ENCODE results near the gene BCAS4.
A peak's percentile ranks its signal among the peaks of the same experiment; 100 is the strongest.

The BCAS4 gene

DNA sequence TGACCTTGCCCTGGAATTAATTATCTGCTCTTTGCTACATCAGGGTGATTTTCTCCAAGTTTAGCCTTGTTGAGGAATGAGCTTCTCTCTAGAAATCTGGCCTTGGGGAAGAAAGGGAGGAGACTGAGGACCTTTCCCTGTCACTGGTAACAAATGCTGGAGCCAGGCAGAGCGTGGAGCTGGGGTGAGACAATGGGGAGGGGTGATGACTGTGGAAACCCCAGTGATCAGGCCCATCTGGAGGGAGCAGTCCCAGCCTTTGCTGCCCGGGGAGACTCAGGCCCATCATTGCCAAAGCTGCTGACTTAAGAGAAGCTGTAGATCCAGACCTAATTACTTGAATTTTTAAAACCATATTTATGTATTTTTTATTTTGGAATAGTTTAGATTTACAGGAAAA is 31.3 kb downstream of the BCAS4 start:
- DNase-seq: no peak

DNA sequence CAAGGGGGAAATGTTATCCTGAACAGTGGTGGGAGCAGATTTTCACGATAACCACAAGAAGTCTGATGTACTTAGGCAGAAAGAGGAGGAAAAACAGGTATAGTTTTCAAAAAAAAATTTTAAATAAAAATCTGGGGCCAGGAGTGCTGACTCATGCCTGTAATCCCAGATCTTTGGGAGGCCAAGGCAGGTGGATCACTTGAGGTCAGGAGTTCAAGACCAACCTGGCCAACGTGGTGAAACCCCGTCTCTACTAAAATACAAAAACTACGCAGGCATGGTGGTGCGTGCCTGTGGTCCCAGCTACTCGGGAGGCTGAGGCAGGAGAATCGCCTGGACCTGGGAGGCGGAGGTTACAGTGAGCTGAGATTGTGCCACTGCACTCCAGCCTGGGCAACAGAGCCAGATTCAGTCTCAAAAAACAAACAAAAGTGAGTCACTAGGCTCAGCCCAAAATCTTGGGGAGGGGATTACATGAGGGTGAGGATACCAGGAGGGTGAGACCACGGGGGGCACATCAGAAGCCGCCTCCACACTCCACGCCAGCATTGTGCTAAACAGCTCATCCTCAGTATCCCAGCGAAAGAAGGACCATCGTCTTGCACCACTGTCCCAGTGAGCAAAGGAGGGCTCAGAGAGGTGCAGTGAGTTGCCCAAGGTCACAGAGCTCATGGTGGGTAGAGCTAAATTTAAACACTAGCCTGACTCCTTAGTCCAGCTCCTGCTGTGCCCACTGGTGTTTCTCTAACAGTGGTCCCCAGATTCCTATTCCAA is 33.7 kb downstream of the BCAS4 start:
- DNase-seq: no peak

DNA sequence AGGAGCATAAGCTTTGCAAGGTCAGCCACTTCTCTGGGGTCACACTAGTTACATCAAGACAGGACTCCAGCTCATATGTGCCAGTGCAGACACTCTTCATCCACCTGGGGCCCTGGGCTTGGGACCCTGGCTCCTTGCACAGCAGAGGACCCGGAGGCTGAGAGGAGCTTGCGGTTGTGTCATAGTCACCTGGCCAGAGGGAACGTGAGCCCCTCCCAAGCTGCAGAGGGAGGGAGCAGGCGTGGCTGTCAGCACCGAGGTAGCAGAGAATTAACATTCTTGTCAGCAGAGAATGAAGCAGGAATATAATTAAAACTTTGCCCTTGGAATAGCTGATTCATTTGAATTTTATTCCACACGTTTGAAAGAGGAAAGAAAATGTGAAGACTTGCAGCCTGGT is 36.8 kb downstream of the BCAS4 start:
- DNase-seq: no peak

DNA sequence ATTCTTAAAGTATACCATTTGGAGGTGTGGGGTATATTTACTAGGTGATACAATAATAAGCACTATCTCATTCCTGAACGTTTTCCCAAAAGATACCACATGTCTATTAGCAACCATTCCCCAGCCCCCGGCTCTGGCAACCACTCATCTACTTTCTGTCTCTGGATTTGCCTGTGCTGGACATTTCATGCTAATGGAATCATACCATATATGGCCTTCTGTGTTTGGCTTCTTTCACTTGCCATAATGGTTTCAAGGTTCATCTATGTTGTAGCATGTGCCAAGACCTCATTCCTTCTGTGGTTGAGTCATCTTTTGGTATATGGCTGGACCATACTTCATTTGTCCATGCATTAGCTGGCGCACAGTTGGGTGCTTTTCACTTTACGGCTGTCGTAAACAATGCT is 39.7 kb downstream of the BCAS4 start:
- DNase-seq: no peak

DNA sequence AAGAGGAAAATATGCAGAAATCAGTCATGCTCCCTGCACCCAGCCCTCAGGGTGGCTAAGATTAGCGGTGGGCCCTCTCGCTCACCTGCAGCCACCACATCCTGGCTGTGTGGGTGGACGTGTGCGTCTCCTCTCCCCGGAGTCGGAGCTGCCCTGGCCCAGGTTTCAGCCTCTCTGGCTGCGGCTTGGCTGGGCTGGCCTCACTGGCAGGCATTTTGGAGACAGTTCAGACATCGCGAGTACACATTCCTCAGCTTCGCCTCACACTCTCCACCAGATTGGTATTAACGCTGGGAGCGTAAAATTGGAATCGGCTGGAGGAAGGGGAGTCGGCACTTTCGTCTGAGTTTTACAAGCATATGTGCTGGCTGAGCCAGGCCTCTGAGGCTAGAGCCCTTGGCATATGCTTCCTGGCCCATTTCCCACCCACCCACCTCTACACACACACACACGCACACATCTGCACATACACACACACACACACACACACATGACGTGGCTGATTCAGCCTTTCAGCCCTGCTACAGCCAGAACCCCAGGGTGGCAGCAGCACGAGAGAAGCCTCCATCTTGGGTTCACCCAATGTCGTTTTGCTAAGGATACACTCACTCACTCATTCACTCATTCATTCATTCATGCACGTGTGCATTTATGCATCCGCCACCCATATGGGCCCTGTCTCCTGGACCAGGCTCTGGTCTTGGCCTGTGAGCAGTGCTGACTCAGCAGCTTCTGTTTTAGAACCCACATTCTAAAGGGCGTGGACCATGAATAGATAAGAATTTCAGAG is 42.9 kb downstream of the BCAS4 start:
- no peak for DNase-seq

DNA sequence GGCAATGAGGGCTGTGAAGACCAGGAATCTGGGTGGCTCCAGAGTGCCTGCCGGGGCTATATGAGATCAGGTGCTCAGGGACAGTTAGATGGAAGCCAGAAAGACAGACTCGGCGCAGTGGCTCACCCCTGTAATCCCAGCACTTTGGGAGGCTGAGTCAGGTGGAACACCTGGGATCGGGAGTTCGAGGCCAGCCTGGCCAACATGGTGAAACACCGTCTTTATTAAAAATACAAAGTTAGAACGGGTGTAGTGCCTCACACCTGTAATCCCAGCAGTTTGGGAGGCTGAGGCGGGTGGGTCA is 43.4 kb downstream of the BCAS4 start:
- DNase-seq: no peak

DNA sequence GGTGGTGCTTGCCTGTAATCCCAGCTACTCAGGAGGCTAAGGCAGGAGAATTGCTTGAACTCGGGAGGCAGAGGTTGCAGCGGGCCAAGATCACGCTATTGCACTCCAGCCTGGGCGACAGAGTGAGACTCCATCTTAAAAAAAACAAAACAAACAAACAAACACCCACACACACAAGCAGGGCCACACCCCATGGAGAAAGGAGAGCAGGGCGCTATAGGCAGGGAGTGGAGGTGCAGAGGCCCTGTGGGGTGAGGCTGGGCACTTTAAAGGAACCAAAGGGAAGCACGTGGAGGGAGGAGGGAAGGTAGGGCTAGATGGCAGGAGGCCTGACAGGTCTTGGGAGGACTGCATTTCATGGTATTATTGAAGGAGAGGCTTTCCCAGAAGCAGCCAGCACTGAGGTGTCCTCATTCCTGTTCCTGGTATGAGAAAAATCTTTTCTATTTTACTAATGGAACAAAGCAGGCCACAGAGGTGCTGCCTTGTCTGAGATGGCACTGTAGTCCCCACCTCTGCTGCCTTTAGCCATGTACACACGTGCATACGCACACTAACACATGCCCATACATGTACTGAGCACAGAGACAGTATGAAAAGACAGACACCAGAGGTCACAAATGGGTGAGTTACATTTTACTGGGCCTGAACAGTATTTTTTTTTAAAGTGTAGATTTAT is 44.0 kb downstream of the BCAS4 start:
- DNase-seq: no peak

DNA sequence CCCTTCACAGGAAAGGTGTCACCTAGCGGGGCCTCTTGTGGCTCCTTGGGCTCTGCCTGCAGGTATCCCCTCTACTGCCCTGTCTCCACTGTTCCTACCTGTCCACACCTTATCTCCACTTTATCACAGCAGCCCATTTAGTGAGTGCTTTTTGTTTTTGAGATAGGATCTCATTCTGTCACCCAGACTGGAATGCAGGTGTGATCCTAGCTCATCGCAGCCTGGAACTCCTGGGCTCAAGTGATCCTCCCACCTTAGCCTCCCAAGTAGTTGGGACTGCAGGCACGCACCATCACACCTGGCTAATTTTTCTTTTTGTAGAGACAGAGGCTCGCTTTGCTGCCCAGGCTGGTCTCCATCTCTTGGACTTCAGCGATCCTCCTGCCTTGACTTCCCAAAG is 48.0 kb downstream of the BCAS4 start:
- no peak for DNase-seq

DNA sequence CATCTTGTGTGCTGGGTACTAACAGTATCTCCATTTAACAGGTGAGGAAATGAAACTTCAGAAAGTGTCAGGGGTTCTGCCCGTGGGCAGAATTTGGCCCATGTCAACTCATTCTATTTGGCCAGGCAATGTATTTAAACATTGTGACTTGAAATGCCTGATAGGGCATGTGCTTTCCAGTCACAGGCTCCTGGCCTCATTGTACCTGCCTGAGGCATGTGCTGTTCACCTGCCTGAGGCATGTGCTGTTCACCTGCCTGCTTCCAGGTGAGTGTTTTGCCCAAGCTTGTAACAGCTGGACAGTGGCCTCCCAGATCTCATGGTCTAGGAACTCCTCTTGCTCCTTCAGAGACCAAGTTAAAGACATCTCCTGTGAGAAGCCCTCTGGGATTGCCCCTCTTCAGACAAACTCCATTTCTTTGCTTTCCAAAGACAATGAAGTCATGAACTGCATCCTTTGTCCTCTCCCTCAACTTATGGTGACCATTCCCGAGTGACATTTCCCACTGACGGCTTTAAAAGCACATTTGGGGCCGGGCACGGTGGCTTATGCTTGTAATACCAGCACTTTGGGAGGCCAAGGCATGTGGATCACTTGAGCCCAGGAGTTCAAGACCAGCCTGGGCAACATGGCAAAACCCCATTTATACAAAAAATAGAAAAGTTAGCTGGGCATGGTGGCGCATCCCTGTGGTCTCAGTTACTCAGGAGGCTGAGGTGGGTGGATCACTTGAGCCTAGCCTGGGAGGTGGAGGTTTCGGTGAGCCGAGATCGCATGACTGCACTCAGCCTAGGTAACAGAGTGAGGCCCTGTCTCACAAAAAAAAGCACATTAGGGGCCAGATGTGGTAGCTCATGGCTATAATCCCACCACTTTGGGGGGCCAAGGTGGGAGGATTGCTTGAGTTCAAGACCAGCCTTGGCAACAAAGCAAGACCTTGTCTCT is 48.7 kb downstream of the BCAS4 start:
- no peak for DNase-seq

DNA sequence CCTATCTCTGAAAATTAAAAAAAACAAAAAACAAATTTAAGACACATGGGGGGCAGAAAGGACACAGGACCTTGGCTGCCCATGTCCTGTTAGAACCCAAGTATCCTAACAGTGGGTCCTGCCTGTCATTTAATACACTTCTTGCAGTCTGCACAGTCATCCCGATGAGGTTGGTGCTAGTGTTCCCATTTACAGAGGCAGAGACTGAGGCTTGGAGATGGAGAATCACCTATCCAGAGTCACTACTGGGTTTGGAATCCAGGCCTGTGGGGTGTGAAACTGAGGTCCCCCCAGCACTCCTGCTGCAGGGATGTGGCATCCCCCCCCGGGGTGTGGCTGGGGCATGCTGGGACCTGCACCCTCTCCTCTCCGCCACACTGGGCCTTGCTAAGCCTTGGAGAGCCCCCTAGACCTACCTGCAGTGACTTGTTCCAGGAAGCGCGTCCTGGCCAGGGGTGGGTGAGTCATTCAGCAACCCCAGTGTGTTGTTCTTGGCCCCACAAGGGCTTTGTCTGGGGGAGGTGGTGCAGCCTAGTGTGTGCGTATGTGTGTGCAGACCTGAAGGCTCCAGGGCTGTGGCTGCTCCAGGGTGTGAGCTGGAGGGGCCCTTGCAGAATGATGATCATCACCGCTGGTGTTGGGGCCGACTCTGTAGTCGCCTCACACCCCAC is 49.7 kb downstream of the BCAS4 start:
- no peak for DNase-seq

DNA sequence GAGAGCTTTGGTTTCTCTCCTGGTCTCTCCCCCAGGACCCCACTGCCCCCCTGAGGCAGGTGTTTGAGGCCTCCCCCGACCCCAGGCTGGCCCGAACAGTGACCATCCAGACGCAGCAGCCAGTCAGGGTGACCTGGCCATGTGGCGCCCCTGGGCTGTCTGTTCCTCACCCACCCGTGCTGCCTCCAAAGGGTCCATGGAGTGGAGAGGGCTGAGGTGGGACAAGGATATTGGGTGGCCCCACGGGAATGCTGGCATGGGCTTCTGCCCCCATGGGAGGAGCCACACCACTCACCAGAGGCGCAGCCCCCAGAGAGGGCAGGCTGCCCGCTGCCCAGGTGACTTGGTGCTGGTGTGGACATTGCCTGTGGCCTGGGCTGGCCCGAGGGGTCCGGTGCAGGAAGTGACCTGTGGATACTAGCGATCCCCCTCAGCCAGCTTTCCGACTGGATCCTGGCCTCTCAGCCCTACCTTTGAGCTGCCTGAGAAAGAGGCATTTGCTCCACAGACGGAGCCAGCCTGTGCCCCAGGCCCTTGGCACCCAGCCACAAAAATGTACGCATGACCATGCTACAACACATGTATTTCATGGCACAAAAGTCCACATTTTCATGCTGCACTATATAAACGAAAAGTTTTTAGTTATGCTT is 50.8 kb downstream of the BCAS4 start:
- DNase-seq: no peak

DNA sequence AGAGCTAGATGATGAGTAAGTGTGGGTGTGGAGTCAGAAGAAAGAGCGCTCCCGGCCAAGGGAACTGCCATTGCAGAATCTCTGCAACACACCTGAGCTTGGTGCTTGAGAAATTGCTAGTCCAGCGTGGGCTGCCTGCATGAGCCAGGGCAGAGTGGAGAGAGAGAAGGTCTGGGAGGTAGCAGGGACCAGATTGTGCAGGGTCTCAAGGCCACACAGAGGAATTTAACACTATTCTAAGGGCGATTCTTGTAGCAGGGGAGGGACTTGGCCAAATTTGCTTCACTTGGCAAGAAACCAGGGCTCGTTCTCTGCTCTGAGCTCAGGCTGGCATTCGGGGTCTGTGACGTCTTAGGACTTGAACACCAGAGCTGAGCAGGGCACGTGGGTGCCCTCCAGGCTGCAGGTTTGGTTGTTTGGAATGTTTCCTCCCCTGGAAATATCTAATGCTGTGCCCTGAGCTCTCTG is 53.5 kb downstream of the BCAS4 start:
- DNase-seq: no peak

DNA sequence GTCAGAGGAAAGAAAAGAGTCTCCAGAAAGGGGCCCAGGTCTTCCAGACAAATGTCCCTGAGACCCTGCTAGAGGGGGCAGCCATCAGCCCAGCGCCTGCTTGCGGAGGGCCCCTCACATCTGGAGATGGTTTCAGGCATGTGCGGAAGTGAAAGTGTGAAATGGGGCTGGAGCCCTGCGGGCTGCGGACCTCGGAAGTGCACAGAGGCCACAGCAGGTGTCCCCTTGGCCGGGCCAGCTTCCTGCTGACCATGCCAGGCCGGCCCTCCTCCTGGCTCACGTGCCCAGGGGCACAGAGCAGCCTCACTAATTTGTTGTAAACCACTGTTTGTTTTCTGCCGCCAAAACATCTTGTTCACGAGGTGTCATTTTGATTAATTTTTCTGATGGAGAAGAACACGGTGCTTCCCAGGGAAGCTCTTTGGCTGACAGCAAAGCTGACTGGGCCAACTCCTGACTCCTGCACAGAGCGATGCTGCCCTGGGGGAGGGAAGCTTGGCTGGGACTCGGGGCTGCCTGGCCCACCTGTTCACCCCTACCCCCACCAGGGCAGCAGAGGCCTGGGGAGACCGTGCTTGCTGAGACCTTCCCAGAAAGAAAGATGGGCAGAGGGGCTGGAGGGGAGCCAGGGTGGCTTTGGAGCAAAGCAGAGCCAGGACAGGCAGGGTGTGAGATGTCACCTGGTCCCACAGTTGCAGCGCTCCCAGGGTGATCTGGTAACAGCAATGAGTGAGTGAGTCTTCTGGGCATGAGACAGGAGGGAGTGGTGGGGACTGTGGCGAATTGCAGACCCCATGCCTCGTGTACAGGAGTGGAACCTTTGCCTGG is 54.2 kb downstream of the BCAS4 start:
- no peak for DNase-seq

DNA sequence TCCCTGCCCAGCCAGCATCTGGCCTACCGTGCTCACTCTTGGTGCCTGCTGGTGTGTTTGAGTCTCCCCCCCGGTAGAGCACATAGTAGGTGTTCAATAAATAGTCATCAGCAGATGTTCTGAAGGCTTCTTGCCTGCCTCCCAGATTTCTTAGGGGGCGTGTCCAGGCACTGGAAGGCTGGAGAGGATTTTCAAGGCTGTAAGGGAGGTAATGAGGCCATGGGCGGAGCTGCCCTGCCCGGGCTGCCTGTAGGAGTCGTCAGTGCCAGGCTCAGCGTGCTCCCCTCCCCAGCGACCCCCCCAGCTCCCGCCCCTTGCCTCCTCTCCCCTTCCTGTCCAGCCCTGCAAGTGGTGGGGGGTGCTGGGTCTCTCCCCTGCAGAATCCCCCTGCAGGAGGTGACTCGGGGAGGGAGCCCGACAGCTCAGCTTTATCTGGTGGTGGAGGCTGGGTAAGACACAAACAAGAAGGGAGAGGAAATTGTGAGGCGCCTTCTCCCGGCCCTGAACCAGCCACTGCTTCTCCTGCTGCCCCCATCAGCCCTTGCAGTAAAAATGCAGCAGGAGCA is 55.9 kb downstream of the BCAS4 start:
- DNase-seq: no peak

DNA sequence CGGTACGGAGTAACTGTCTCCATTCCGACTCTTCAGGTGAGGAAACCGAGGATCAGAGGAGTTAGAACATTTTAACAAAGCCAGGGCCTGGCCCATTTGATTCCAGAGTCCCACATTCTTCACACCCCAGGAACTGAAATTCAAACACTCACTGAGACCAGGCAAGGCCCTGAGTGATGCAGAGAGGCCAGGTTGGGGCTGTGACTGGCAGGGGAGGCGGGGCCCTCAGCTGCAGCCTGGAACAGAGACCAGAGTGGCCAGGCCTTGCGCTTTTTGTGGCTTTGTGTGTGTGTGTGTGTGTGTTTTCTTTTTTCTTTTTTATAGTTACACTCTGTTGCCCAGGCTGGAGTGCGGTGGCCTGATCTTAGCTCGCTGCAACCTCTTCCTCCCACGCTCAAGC is 57.2 kb downstream of the BCAS4 start:
- no peak for DNase-seq

DNA sequence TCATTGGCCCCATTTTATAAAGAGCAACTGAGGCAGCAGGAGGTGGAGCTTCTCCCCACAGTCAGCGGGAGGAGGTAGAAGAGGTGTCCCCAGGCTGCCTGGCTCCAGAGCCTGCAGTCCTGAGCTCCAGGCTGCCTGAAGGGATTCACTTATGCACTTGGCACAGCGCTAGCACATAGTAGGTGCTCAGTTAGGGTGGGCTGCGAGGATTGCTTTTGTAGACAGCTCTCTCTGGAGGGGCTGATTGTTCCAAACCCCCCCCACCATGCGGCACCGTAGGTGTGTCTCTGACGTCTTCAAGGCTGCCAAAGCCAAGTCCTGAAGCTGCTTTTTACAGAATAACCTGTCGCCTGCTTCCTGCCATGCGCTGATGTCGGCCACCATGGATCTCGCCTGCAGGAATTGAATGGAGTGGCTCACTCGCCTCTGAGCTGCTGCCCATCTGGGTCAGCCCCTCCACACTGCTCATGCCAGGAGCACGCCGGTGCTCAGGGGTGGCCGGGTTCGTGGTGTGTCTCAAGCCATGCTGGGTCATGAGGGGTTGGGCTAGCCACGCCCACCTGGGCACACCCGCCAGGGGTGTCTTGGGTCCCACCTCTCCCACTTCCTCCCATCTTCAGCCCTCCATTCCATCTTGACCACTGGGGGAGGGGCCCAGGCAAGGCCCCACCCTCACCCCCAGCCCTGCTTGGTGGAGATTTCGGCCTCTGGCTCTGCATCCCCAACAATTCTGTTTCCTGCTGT is 59.8 kb downstream of the BCAS4 start:
- no peak for DNase-seq

DNA sequence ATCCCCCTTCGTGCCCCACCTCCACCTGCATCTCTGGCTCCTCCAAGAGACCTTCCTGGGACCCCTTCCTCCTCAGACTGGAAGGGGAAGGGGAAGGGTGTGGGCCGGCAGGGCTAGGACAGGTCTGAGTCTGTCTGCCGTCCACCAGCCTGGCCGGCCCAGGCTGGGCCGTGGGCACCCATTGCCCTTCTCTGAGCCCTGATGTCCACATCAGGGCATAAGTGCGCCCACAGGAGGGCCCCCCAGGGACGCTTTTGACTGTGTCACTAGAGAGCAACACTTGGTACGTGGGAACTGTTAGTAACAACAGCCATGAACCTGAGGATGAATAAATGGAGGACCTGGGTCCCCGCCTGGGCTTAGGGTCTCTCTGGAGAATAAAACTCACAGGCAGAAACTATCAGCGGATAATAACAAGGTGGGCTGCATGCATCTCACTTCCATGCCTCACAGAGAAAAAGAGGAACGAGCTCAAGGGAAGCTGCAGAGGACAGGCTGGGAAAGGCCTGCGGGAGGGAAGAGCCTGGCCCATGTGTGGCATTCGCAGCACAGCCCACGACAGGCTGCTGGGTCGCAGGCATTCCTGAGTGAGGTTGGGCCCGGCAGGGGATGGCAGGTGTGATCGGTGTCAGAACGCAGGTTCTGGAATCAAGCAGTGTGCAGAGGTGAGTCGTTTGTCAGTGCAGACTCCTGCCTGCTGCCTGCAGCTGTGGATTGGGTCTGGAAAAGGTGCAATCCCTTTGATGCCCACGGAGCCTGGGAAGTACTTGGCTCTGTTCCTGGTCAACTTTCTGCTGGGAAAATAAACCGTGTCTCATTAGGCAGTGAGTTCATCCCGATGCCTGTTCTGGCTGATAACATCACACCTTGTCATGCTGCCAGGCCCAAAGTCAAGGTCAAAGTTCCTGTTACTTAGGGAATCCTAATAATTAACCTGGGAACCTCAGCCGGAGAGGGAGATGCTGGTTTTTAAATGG is 60.9 kb downstream of the BCAS4 start:
- DNase-seq: peak in 1 of 2 experiments; percentile 19

DNA sequence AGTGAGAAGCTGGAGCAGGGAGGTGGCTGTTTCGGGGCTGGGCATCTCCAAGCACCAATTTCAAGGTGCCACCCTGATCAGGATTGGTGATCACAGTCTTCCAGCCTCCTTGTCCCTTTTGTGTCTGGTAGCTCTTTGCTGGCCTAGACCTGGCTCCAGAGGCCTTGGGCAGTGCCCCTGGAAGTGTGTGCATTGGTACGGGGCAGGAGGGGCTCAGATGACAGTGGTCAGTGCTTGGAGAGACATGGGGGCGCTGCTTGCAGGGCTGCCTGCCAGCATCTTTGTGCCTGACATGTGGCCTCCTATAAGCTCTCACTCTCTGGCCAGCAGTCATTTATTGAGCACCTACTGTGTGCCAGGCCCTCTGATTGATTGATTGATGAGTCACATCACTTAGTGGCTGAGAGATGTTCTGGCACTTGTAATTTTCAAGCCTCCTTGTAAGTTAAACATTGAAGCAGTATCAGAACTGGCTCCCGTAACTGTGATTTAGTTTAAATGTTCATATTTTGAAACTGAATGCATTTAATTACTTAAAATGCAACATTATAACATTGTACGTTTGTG is 61.7 kb downstream of the BCAS4 start:
- DNase-seq: no peak

Data from NCI-H526 (cell line).